ENCODE measurements around the gene ZEB1.
"Not testable (repeated sequence)": the region's sequence is repeated elsewhere in the genome, so short reads cannot be mapped to it uniquely, and the experiment has no call there.

The ZEB1 gene

GRCh38 chr10:31366703-31367102, 47.7 kb downstream of the ZEB1 start:
- DNase-seq (ENCODE audit: low read depth in 2 of 2) = no peak

- no peak for DNase-seq (ENCODE audit: low read depth in 2 of 2)
These were observed 49.7 kb downstream of the ZEB1 start for GRCh38 chr10:31368724-31369123.

GRCh38 chr10:31372439-31372838, 53.4 kb downstream of the ZEB1 start:
- no peak for DNase-seq (ENCODE audit: low read depth in 2 of 2)

GRCh38 chr10:31374146-31374696, 55.2 kb downstream of the ZEB1 start:
- no peak for DNase-seq (ENCODE audit: low read depth in 2 of 2)

GRCh38 chr10:31381171-31381570, 62.2 kb downstream of the ZEB1 start:
- no peak for DNase-seq (ENCODE audit: low read depth in 2 of 2)

GRCh38 chr10:31381766-31382316, 62.8 kb downstream of the ZEB1 start:
- no peak for DNase-seq (ENCODE audit: low read depth in 2 of 2)

- DNase-seq (ENCODE audit: low read depth in 2 of 2) = no peak
These were observed 65.0 kb downstream of the ZEB1 start for GRCh38 chr10:31383810-31384588.

GRCh38 chr10:31384589-31384949, 65.6 kb downstream of the ZEB1 start:
- DNase-seq (ENCODE audit: low read depth in 2 of 2) = no peak

- no peak for DNase-seq (ENCODE audit: low read depth in 2 of 2)
These were observed 71.8 kb downstream of the ZEB1 start for GRCh38 chr10:31390804-31391203.

- DNase-seq (ENCODE audit: low read depth in 2 of 2) = no peak
These were observed 74.8 kb downstream of the ZEB1 start for GRCh38 chr10:31393844-31394243.

GRCh38 chr10:31395695-31396094, 76.7 kb downstream of the ZEB1 start:
- DNase-seq (ENCODE audit: low read depth in 2 of 2) = no peak

- no peak for DNase-seq (ENCODE audit: low read depth in 2 of 2)
These were observed 77.4 kb downstream of the ZEB1 start for GRCh38 chr10:31396376-31396775.

GRCh38 chr10:31397852-31398251, 78.8 kb downstream of the ZEB1 start:
- DNase-seq (ENCODE audit: low read depth in 2 of 2) = no peak

GRCh38 chr10:31399171-31399570, 80.2 kb downstream of the ZEB1 start:
- DNase-seq (ENCODE audit: low read depth in 2 of 2) = no peak

- DNase-seq (ENCODE audit: low read depth in 2 of 2) = no peak
These were observed 80.6 kb downstream of the ZEB1 start for GRCh38 chr10:31399631-31400030.

GRCh38 chr10:31401287-31401686, 82.3 kb downstream of the ZEB1 start:
- DNase-seq (ENCODE audit: low read depth in 2 of 2) = no peak

- DNase-seq (ENCODE audit: low read depth in 2 of 2) = no peak
These were observed 85.6 kb downstream of the ZEB1 start for GRCh38 chr10:31404640-31405039.

GRCh38 chr10:31405829-31406228, 86.8 kb downstream of the ZEB1 start:
- not testable (repeated sequence) for DNase-seq (ENCODE audit: low read depth in 2 of 2)

GRCh38 chr10:31412397-31412796, 93.4 kb downstream of the ZEB1 start:
- DNase-seq (ENCODE audit: low read depth in 2 of 2) = not testable (repeated sequence)

GRCh38 chr10:31413325-31413724, 94.3 kb downstream of the ZEB1 start:
- DNase-seq (ENCODE audit: low read depth in 2 of 2) = no peak

GRCh38 chr10:31418481-31418880, 99.5 kb downstream of the ZEB1 start:
- DNase-seq (ENCODE audit: low read depth in 2 of 2) = no peak

- no peak for DNase-seq (ENCODE audit: low read depth in 2 of 2)
These were observed 100.5 kb downstream of the ZEB1 start for GRCh38 chr10:31419394-31420063.

- no peak for DNase-seq (ENCODE audit: low read depth in 2 of 2)
These were observed 102.3 kb downstream of the ZEB1 start for GRCh38 chr10:31421322-31421721.

Data from stimulated activated CD8-positive, alpha-beta memory T cell treated with anti-CD3 and anti-CD28 coated beads, Interleukin-15, amount 100 ng/mL, for 48 hours (primary cell).